A172 (cell line): ENCODE results near the gene POLN. TPM values are rescaled to one million over a fixed set of nuclear protein-coding genes. Genes with fewer than 3 reads are reported as not detected.
"Not testable (repeated sequence)": the region's sequence is repeated elsewhere in the genome, so short reads cannot be mapped to it uniquely, and the experiment has no call there.

Experiments
- DNase-seq: peaks from one replicate; pipeline ENCODE4 v3.0.0-alpha.2; 2015; ENCODE audit warnings: low spot score
- total RNA-seq: library from RNA; depleted of rRNA; stranded (reverse); fragments of >200 nt; shearing (Covaris generic); gene quantifications from 2 replicates; pipeline ENCODE4 v1.2.3, GENCODE V29; 2014

The POLN gene
- total RNA-seq, 1 experiment from 2014 or later, result 0.24 TPM

DNA sequence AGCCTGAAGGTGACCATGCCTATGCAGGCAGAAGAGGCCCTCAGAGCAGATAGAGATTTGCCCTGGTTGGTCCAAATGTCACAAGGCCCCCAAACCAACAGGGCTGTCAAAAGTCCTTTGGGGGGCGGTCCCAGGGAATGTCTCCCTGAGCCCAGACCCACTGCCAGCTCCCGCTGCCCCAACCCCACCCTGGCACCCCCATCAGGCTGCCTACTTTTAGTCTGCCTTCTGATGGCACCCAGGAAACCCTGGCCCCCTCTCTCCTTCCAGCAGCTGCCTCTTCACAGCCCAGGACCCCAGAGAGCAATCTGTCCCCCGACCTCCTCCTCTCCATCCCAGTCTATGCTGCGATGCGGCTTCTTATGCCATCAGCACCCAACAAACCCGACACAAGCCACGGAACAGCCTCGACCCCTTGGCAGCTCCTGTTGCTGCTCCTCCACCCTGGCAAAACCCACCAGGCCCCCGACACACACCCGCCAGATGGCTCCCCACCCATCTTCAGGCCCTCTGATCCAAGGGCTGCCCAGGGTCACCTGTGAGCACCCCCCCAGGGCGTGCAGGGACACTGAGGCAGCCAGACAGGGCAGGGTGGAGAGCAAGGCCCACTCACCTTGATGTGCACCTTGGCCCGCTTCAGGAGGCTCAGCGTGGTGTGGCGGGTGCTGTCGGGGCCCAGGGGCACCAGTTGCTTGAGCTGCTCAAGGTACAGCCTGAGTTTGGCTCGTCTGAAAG lies 10.0 kb upstream of the POLN start:
- DNase-seq, result no peak

DNA sequence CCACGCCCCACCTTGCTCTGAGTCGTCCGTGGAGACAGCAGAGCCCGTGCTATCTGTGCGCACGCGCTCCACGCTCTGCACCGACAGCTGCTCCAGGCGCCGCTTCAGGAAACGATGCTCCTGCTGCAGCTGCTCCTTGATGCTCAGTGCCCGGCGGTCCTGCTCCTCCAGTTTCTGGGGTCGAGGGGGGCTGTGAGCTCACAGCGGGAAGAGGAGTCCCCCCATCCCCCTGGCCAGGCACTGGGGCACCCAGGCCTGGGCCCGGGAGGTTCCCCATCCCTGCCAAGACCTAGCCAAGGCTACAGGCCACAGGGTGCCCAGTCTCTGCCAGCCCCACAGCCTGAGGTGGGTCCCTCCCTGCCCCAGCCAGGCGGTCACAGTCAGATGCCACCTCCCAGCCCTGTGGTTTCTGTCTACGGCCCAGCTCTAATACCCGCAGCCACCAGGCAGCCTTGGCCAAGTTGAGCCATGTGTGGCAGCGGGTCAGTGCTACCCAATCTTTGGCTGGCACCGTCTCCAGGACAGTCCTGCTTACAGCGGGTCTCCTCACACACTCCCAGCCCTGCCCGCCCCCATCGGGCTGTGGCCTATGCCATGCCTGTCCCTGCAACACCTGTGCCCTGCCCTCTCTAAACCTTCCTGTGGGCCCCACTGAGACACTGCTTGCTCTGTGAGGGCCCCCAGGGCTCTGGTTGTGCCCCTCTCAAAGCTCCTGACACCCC lies 9.3 kb upstream of the POLN start:
- no peak for DNase-seq

DNA sequence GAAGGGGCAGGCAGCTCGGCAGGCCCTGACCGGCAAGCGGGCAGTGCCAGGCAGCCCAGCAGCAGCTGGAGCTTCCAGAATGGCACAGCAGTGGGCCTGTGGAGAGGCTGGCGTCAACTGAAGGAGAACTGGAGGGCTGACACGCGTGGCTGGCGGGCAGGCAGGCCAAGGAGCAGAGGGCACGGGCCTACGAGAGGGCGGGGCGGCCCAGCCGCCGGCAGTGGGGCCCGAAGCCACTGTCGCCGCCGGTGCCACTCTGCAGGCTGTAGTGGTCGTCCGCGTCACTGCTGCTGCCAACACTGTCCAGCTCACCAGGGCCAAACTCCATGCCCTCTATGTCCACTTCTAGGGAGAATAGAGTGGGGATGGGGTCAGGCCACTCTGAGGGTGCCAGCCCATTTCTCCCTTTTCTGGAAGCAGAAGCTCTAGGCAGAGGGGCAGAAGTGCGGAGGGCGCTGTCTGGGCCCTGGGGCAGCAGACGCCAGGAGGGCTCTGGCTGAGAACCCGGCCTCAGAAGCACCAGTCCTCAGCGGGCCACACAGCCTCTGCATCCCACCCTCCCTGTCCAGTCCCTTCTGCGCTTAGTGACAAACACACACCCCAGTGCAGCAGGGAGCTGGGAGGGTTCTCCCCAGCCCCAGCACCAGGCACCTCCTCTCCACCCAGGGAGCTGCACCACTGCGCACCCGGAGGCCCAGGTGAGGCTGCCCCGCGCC lies 8.6 kb upstream of the POLN start:
- no peak for DNase-seq

DNA sequence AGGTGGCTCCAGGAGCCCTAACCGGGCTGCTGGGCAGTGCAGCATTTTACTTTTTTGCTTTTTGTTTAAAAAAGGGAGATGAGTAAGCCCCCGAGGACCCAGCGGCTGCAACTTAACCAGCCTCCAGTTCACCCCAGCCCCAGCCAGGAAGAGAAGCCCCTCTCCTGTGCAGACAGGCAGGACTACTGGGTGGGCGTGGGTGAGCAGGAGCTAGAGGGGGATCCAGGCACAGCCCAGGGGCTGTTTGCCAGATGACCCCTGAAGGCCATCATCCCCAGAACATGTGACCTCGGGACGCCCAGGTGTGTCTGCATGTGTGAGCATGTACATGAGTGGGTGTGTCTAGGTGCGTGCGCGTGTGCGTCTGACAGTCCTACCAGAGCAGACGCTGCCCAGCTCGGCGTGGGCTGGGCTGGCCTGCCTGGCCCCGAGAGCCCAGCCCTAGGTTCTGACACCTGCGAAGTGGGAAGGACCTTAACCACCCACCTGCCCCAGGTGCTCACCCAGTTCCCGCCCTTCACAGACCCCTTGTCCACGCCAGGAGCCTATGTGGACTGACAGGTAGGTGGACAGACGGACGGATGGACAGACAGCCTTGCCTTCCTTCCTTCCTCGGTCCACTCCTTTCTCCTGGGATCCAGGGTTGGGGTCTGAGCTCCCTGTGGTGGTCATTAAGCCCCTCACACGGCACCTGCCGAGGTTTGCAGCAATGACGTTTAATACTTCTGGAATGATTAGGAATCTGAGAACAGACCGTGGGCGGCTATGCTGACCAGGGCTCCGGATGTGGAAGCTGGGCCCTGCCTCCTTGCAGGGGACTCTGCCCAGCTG lies 7.8 kb upstream of the POLN start:
- DNase-seq, result no peak

DNA sequence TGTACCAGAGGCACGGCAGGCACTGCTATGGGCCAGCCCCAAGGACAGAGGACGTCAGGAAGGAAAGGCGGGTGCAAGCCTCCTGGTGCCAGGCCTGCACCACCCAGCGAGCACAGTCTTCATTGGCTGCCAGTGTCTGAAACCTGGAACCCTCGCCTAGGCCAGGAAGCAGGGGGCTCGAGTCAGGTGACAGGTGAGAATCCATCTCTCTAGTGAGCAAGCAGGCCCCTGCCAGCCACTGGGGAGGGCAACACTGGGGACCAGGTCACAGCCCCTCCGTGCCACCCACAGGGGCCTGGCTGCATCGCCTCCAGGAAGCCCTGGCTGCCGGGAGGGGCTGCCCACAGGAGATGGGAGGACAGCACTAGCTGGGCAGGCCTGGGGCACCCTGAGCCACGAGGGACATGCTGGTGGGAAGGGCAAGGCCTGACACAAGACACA lies 6.9 kb upstream of the POLN start:
- DNase-seq, result no peak

GRCh38 chr4:2248044-2248780 lies 6.3 kb upstream of the POLN start:
- DNase-seq, result no peak

- DNase-seq, result no peak
These were observed 5.5 kb upstream of the POLN start for GRCh38 chr4:2247128-2248043.

DNA sequence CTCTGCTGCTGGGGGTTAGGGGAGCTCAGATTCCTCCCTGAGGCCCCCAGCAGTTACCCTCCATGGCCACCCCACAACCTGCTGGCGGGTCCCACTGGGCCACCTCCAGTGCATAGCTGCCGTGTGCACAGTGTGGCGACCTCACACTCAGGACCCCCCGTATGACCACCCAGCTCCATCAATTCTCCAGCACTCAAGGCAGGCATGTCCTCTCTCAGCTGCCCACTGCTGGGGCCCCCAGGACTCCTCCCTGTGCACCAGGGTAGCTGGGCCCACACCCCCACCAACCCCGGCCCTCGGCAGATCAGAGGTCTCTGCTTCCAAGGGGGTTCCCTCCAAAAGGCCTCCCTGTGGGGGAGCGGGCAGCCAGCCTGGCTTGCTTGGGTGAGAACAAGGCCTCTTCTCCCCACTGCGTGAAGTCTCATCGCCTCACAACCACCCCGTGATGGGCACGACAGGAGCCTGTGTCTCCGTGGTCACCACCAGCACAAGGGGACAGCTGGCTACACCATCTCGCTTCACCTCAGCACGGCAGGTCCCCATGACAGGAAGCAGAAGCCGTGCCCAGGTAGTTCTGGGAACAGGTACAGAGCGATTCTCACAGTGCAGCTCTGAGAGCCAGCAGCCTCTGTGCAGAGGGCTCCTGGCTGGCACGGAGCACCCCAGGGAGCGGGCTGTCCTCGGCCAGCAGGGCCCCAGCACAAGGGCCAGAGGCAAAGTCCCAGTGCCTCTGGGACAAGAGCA lies 4.6 kb upstream of the POLN start:
- DNase-seq, result no peak

GRCh38 chr4:2245787-2246275 lies 3.9 kb upstream of the POLN start:
- DNase-seq, result no peak

DNA sequence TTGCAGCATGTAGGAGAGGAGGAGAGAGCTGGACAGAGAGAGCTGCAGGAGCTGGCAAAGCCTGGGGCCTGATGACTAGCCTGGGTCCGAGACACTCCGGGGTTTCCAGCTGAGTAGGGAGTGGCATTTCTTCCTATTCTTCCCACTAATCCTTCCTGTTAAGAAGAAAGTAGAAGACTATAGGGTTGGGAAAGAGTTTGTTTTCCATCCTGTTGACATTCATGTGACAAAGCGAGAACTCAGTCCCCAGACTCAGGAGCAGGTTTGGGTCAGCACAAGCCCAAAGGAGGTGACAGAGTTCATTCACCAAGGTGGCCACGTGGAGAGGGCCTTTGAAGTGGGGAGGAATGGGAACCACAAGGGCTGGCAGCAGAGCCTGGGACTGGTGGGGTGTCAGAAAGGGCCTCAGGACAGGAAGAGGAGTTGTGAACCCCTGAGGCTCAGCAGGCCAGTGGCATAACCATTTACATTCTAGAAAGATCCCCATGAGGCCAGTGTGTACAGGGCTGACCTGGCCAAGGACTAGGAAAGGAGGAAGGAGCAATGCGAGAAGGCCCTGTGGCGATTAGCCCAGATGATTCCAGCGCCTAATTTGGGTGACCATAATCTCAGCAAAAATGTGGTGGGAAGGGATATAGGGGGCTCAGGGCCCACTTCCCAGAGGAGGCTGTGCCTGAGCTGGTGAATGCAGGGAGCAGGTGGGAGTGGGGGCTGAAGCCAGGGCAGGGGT lies 3.3 kb upstream of the POLN start:
- DNase-seq, result no peak

DNA sequence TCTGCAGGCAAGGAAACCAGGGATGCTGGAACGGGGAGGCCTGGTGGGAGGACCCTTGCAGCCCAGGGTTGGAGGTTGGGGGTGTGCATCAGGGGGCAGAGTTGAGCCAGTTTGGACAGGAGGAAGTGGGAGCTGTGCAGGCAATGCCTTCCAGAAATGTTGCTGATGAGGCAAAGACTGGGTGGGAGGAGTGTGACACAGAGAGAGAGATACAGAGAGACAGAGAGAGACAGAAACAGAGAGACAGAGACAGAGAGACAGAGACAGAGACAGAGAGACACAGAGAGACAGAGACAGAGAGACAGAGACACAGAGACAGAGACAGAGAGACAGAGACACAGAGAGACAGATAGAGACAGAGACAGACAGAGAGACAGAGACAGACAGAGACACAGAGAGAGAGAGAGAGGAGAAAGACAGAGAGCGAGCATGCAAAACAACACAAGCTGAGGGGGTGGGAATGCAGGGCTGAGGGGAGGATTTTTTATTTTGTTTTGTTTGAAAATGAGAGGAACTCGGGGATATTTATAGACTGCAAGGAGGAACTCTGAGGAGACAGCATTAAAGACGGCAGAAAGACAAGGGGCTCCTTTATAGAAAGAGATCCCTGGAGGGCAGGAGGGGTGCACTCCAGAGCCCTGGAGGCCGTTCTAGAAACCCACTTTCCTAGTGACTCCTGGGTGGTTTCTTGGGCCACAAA lies 1.9 kb upstream of the POLN start:
- no peak for DNase-seq

GRCh38 chr4:2241003-2241402 lies 918 bp downstream of the POLN start:
- DNase-seq, result no peak

- DNase-seq, result no peak
These were observed 4.8 kb downstream of the POLN start for GRCh38 chr4:2236944-2237666.

GRCh38 chr4:2231082-2231481 lies 10.8 kb downstream of the POLN start:
- DNase-seq, result no peak

DNA sequence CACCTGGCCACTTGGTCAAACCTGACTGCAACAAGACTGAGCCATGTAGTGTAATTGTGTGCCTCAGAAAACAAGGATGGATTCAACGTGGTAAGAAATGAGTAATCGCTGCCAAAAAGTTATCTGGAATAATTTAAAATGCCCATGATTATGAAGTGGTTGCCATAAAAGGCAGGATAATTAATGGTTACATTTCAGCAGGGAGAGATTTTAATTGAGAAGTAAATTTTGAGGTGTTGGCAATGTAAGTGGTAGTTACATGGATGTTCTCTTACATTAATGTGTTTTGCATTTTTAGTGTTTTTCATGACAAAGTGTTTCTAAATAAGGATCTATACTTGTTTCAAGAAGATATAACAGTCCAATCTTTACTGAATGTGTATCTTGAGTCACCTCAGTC lies 15.7 kb downstream of the POLN start:
- DNase-seq, result no peak

DNA sequence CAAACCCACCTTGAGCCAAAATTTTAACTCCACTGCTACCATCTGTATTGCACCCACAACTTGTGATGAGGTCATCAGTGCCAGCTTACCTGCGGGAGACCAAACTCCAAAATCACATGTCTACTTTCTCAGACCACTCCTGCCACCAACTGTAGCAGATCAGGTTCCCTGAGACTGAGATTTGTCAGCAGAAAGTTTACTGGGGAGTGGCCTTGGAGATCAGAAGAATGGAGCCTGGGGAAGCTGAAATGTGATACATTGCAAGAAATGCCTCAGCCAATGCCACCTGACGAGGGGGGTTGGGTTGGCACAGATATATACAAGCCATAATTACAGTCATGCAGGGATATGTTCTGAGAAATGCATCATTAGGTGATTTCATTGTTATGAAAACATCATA lies 19.1 kb downstream of the POLN start:
- DNase-seq, result no peak

DNA sequence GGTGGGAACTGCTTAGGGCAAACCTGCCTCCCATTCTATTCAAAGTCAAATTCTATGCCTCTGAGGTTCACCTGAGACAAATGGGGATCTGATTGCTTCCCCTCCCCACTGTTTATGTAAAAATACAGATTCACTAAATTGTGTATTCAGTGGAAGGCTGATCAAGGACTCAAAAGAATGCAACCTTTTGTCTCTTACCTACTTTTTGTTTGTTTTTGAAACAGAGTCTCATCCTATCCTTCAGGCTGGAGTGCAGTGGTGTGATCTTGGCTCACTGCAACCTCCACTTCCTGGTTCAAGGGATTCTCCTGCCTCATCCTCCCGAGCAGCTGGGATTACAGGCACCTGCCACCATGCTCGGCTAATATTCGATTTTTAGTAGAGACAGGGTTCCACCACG lies 20.5 kb downstream of the POLN start:
- DNase-seq, result not testable (repeated sequence)
